Activated T-cell treated with anti-CD3 and anti-CD28 coated beads for 4 hours (primary cell): ENCODE data around the gene ABCE1.

Experiments used
- DNase-seq: peaks from one replicate; pipeline ENCODE4 v3.0.0-alpha.2; 2020

The ABCE1 gene

DNA sequence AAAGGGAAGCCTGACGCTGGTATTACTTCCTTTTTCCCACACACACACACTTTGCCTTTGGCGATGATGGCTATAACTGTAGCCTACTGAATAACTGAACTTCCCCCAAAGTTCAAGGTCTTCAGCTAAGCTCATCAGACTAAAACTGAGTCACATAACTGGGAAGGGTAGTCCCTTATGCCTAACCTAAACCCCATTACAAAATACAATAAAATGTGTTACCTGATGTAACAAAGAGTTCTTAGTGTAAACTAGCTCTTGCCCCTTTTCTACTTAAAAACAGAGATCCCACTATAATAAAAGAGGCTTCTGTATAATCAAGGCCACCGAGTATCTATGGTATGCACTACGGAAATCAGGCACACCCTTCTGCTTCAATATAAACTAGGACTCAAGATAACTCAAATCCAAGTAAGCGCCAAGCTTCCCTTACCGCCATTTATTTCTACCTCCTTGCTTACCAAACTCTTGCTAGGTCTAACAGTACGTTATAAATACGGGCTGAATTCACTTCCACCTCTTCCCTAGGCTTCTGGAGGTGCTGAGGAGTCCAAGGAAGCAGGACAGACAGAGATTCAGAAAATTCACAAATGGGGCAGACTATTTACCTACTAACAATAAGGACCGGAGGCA, 79.9 kb downstream of the ABCE1 start:
- DNase-seq, result no peak

DNA sequence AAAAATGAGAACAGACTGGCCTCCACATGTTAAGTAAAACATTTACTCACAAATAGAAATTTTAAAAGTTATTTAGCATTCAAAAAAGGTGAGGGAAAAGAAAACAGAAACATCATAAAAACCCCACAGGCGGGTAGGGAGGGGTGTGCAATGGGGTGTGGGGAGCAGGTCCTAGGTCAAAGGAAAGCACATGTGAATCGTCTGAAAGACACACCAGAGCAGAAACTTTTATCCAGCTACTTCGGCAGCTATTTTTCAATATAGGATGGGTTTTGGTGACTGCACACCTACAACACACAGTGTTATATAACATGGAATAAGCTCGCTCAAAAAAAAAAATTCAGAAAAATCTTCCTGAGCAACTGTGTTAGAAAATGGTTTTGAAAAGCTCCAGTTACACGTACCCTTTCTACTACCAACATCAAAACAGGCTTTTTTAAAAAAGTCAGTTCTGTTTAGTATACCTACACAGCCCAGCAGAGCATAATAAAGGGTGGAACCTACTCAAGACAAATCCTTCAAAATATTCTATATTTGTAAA, 80.7 kb downstream of the ABCE1 start:
- DNase-seq, result no peak
